Measurements from ENCODE around the gene OVCA2.

OVCA2 gene

DNA sequence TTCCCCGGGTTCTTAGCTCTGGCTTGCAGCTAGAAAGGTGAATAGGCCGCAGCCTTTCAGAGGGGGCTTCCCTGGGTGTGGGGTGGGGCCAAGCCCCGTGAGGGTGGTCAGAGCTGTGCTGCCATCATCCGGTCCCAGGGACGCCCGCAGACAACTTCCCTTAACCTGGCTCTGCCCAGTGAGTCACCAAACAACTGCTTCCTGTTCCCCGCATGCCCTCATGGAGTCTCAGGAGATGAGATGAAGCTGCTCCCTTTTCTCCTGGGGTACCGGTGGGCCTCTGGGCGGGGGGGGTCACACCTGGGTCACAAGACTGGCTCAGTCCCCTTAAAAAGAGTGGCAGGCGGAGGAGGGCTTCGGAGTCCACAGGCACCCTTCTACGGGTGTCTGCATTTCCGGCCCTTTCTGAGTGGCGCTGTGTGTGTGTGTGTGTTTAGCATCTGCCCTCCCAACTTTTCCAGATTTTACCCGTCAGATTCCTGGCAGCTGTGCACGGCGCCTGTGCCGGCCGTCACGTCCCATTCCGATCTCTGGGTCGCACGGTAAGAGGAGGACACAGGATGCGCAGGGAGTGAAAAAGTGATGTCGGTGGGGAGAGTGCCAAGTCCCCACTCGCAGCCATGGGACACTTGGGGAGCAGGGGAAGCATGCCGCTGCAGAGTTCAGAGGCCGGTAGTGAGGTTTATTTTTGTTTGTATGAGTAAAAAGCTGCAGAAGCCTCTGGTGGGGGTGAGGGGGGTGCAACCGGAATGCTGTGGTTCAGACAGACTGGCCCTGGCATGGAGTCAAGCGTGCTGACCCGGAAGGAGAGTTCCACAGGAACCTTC lies 29.8 kb downstream of the OVCA2 start:
- H3K36me3 ChIP-seq (ENCODE audit: insufficient read depth, low read length), result peaks cover 6% of the 10 kb centered on the region; the same call in 1 of the 2 replicates
- H3K9me3 ChIP-seq (ENCODE audit: low read length), result no peaks in the 10 kb centered on the region
- H3K4me1 ChIP-seq (ENCODE audit: insufficient read depth, low read length, severe bottlenecking), result peaks cover 19% of the 10 kb centered on the region
- H2AFZ ChIP-seq (ENCODE audit: low read length), result no peak overlapping the region
- no peaks in the 10 kb centered on the region for H3K27me3 ChIP-seq (ENCODE audit: insufficient read depth, low read length)
- H4K20me1 ChIP-seq (ENCODE audit: insufficient read depth, low read length), result no peaks in the 10 kb centered on the region
- no peak overlapping the region for H3K4me3 ChIP-seq (ENCODE audit: low read depth, low read length, poor library complexity, severe bottlenecking)
- no peak overlapping the region for H3K4me2 ChIP-seq (ENCODE audit: low read length)
- no peak overlapping the region for H3K27ac ChIP-seq (ENCODE audit: low read depth, low read length, poor library complexity, severe bottlenecking)
- H3K9ac ChIP-seq (ENCODE audit: low read length), result no peak overlapping the region; the same call in 1 of the 2 replicates
- no peaks in the 10 kb centered on the region for H3F3A ChIP-seq (ENCODE audit: insufficient read depth, low read length)
- no peaks in the 10 kb centered on the region for H3K79me2 ChIP-seq (ENCODE audit: insufficient read depth, low read length)
- H3K9me2 ChIP-seq (ENCODE audit: low read depth, low read length), result no peaks in the 10 kb centered on the region
- TF ChIP-seq EZH2 (IDR thresholded peaks at IDR 0.05; ENCODE audit: borderline replicate concordance, low read length), result no peak
- TF ChIP-seq, protein P1, sequence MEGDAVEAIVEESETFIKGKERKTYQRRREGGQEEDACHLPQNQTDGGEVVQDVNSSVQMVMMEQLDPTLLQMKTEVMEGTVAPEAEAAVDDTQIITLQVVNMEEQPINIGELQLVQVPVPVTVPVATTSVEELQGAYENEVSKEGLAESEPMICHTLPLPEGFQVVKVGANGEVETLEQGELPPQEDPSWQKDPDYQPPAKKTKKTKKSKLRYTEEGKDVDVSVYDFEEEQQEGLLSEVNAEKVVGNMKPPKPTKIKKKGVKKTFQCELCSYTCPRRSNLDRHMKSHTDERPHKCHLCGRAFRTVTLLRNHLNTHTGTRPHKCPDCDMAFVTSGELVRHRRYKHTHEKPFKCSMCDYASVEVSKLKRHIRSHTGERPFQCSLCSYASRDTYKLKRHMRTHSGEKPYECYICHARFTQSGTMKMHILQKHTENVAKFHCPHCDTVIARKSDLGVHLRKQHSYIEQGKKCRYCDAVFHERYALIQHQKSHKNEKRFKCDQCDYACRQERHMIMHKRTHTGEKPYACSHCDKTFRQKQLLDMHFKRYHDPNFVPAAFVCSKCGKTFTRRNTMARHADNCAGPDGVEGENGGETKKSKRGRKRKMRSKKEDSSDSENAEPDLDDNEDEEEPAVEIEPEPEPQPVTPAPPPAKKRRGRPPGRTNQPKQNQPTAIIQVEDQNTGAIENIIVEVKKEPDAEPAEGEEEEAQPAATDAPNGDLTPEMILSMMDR (IDR thresholded peaks at IDR 0.05; ENCODE audit: low read length), result no peak

DNA sequence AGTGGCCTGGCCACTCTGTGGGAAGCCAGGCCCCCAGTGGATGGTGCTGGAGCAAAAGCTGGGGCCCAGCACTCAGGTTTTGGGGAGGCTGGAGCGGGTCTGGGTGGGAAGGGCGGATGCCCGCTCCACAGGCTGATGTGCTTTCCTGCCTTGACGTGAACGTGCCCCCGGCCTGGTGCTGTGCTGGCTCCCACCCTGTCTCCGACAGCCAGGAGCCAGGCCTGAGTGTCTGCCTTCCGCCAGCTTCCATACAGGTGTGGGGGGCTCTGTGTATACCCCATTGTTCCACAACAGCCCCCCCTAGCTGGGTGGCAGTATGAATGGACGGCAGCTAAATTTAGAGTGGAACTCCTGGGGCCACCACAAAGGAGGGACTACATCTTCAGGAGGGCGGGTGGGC lies 33.1 kb downstream of the OVCA2 start:
- Histone ChIP-seq H3F3A (ENCODE audit: insufficient read depth, low read length) (no peaks in the 10 kb centered on the region), H3K9me2 (ENCODE audit: low read depth, low read length) (no peaks in the 10 kb centered on the region), H3K4me2 (ENCODE audit: low read length) (no peak overlapping the region), H3K9me3 (ENCODE audit: low read length) (no peaks in the 10 kb centered on the region), H3K27me3 (ENCODE audit: insufficient read depth, low read length) (no peaks in the 10 kb centered on the region), H3K27ac (ENCODE audit: low read depth, low read length, poor library complexity, severe bottlenecking) (no peak overlapping the region), H3K79me2 (ENCODE audit: insufficient read depth, low read length) (no peaks in the 10 kb centered on the region), H3K9ac (ENCODE audit: low read length) (no peak overlapping the region), H3K4me1 (ENCODE audit: insufficient read depth, low read length, severe bottlenecking) (peaks cover 11% of the 10 kb centered on the region), H2AFZ (ENCODE audit: low read length) (no peak overlapping the region), H4K20me1 (ENCODE audit: insufficient read depth, low read length) (no peaks in the 10 kb centered on the region), H3K4me3 (ENCODE audit: low read depth, low read length, poor library complexity, severe bottlenecking) (no peak overlapping the region), H3K36me3 (ENCODE audit: insufficient read depth, low read length) (peaks cover 14% of the 10 kb centered on the region; the same call in 1 of the 2 replicates)
- TF ChIP-seq, protein P1 (IDR thresholded peaks at IDR 0.05; ENCODE audit: low read length), result no peak
- TF ChIP-seq EZH2 (IDR thresholded peaks at IDR 0.05; ENCODE audit: borderline replicate concordance, low read length), result no peak

DNA sequence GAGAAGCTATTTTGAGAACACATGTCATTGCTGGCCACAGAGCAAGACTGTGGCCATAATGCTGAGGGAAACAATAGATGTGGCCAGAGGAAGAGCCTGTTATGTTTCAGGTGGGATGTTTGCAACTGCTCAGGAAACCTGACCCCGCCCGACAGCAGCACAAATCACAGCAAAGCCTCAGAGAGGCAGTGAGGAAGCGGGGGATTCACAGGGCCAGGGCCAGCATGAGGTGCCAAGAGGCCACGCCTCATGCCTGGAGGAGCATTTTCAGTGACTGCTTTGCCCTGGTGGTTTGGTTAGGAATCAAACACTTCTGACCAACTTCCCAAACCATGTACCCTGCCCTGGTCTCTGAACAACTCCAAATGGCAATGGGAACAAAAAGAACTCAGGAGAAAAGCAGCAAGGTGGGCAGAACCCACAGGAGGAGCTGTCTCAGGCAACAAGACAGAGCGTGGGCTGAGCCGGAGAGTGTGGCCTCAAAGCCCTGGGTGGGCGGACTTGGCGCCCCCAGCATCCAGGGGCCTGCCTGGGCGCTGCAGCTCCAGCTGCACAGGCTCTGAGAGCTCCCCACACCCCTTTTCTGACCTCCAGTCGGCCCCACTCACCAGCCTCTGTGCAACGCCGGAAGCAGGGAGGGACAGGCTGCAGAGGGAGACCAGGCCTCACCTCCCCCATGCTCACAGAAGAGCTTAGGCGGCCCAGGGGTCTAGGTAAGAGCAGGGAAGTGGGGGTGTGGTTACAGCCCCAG lies 33.7 kb downstream of the OVCA2 start:
- Histone ChIP-seq H3K27me3 (ENCODE audit: insufficient read depth, low read length) (no peaks in the 10 kb centered on the region), H4K20me1 (ENCODE audit: insufficient read depth, low read length) (no peaks in the 10 kb centered on the region), H3K4me2 (ENCODE audit: low read length) (no peak overlapping the region), H2AFZ (ENCODE audit: low read length) (no peak overlapping the region), H3K9me2 (ENCODE audit: low read depth, low read length) (no peaks in the 10 kb centered on the region), H3K4me1 (ENCODE audit: insufficient read depth, low read length, severe bottlenecking) (peaks cover 10% of the 10 kb centered on the region), H3K9ac (ENCODE audit: low read length) (no peak overlapping the region), H3K4me3 (ENCODE audit: low read depth, low read length, poor library complexity, severe bottlenecking) (no peak overlapping the region), H3F3A (ENCODE audit: insufficient read depth, low read length) (no peaks in the 10 kb centered on the region), H3K9me3 (ENCODE audit: low read length) (no peaks in the 10 kb centered on the region), H3K36me3 (ENCODE audit: insufficient read depth, low read length) (peaks cover 14% of the 10 kb centered on the region; the same call in 1 of the 2 replicates), H3K27ac (ENCODE audit: low read depth, low read length, poor library complexity, severe bottlenecking) (no peak overlapping the region), H3K79me2 (ENCODE audit: insufficient read depth, low read length) (no peaks in the 10 kb centered on the region)
- TF ChIP-seq, protein P1 (IDR thresholded peaks at IDR 0.05; ENCODE audit: low read length), result no peak
- TF ChIP-seq EZH2 (IDR thresholded peaks at IDR 0.05; ENCODE audit: borderline replicate concordance, low read length), result no peak

Data from OCI-LY1 (cell line).